Naive thymus-derived CD4-positive, alpha-beta T cell (primary cell): ENCODE measurements around the gene CNTN1. TPM values are rescaled to one million over a fixed set of nuclear protein-coding genes. Genes with fewer than 3 reads are reported as not detected.
"Not testable (repeated sequence)": the region's sequence is repeated elsewhere in the genome, so short reads cannot be mapped to it uniquely, and the experiment has no call there.

ENCODE experiments used
- ATAC-seq: fragments of 150-1000 bp; cut with Tn5 transposase; 2 replicates; pipeline ENCODE4 v1.10.0; 2021; ENCODE audit warnings: mild to moderate bottlenecking, moderate library complexity
- CTCF ChIA-PET: fragments of 350-600 bp; sonication (Branson Sonifier 250); formaldehyde crosslinking; loops from one replicate; lab custom pipeline; 2021; ENCODE audit warnings: antibody characterized with exemption; lab: Charles Lee
- POLR2A ChIA-PET: fragments of 350-600 bp; sonication (Branson Sonifier 250); formaldehyde crosslinking; loops from one replicate; lab custom pipeline; 2021; ENCODE audit warnings: antibody characterized with exemption, inconsistent platforms; lab: Charles Lee
- DNase-seq, 9 donors: peaks; one replicate each; pipeline versions ENCODE4 v3.0.0 to v3.0.0-alpha.2; 2020 to 2022; ENCODE audit warnings: mixed read lengths in 1 of 9
- H3K27ac ChIP-seq: one replicate; pipeline ENCODE4 v1.7.0; 2013; ENCODE audit warnings: mild to moderate bottlenecking, low read depth, low read length, moderate library complexity
- H3K27me3 ChIP-seq, 2 donors: one replicate each; pipeline ENCODE4 v1.7.0; 2013; ENCODE audit warnings: low read length in 2 of 2, mild to moderate bottlenecking in 2 of 2, moderate library complexity in 2 of 2; ENCODE audit not compliant: control insufficient read depth in 2 of 2, insufficient read depth in 2 of 2
- H3K36me3 ChIP-seq, 3 experiments: 1 replicate in 2 of 3; 2 replicates in 1 of 3; pipeline ENCODE4 v1.7.0; 2013; ENCODE audit warnings: low read length in 3 of 3, mild to moderate bottlenecking in 3 of 3, moderate library complexity in 1 of 3; ENCODE audit not compliant: insufficient read depth in 3 of 3, control insufficient read depth in 2 of 3
- H3K4me1 ChIP-seq, 2 donors: one replicate each; pipeline ENCODE4 v1.7.0; 2013; ENCODE audit warnings: low read length in 2 of 2, mild to moderate bottlenecking in 2 of 2, moderate library complexity in 1 of 2; ENCODE audit not compliant: control insufficient read depth in 2 of 2, insufficient read depth in 2 of 2
- H3K4me3 ChIP-seq: 2 replicates; pipeline ENCODE4 v1.7.0; 2013; ENCODE audit warnings: mild to moderate bottlenecking, low read length
- H3K9me3 ChIP-seq, 3 experiments: 1 replicate in 2 of 3; 2 replicates in 1 of 3; pipeline ENCODE4 v1.7.0; 2013; ENCODE audit warnings: low read length in 3 of 3; ENCODE audit not compliant: control insufficient read depth in 2 of 3
- H3K27ac Mint-ChIP-seq, 9 donors: one replicate each; pipeline ENCODE4 v1.8.0; 2020 to 2022; ENCODE audit warnings: mixed read lengths in 9 of 9, mild to moderate bottlenecking in 8 of 9, moderate library complexity in 5 of 9, inconsistent platforms in 2 of 9
- H3K27me3 Mint-ChIP-seq, 5 donors: one replicate each; pipeline ENCODE4 v1.8.0; 2021 to 2022; ENCODE audit warnings: mixed read lengths in 5 of 5, mild to moderate bottlenecking in 1 of 5
- H3K36me3 Mint-ChIP-seq, 5 donors: one replicate each; pipeline ENCODE4 v1.8.0; 2020 to 2022; ENCODE audit warnings: mixed read lengths in 5 of 5, mild to moderate bottlenecking in 3 of 5, inconsistent platforms in 1 of 5
- H3K4me1 Mint-ChIP-seq, 7 donors: one replicate each; pipeline ENCODE4 v1.8.0; 2020 to 2022; ENCODE audit warnings: mixed read lengths in 7 of 7, mild to moderate bottlenecking in 3 of 7, inconsistent platforms in 1 of 7
- H3K4me3 Mint-ChIP-seq, 10 donors: one replicate each; pipeline ENCODE4 v1.8.0; 2020 to 2022; ENCODE audit warnings: mild to moderate bottlenecking in 10 of 10, mixed read lengths in 10 of 10, moderate library complexity in 6 of 10, inconsistent platforms in 2 of 10
- H3K9me3 Mint-ChIP-seq, 11 donors: one replicate each; pipeline ENCODE4 v1.8.0; 2020 to 2022; ENCODE audit warnings: mixed read lengths in 11 of 11, mild to moderate bottlenecking in 4 of 11, inconsistent platforms in 1 of 11, moderate library complexity in 1 of 11
- intact Hi-C, 2 donors: fragments of 100-400 bp; cut with micrococcal nuclease; formaldehyde crosslinking; loops; one replicate each; pipeline ENCODE4 v1.15.1; 2023
- polyA plus RNA-seq, 2 donors: library from polyadenylated mRNA; unstranded; fragments of 300-500 nt; fragmentation: Illumina TruSeq; gene quantifications; one replicate each; pipeline ENCODE4 v1.2.3, GENCODE V29; 2021
- total RNA-seq, 6 experiments: library from RNA in 5 of 6; stranded (reverse) in 5 of 6; gene quantifications; 1 replicate in 5 of 6; 2 replicates in 1 of 6; pipeline ENCODE4 v1.2.3 and lab custom pipeline; 2021 to 2026

Gene CNTN1
- total and polyA plus RNA-seq, 7 experiments from 2014 or later = not detected

DNA sequence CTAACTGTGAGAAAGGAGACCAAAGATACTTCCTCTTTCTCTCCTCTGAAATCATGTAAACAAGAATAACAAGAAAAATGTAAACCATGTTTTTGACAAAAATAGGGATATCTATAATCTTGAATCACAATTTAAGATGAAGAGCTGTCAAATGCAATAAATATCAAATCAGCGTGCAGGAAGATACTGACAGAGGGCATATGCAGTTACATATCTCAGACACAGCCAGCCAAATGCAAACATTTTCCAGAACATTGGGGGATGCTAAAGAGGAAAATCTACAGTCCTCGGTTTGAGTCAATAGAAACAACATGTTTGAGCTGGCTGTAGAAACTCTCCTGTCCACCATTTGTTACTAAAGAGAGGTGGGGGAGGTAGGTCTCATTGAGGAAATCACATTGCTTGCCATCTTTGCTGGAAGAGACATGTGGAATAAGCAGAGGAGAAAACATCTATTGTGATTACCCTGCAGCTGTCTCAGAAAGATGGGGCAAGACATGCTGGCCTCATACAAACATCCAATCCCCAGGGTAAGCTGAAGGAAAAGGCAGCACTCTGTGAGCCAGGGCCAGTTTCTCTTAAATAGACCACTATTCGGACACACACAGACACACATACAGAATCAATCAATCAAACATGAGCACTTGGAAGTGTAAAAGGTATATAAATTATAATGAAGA, 43.5 kb downstream of the CNTN1 start:
- Histone ChIP-seq H3K27ac (no peak overlapping the region), H3K4me1 (no peaks in the 10 kb centered on the region), H3K4me3 (no peak overlapping the region), H3K9me3 (no peaks in the 10 kb centered on the region), H3K27me3 (no peaks in the 10 kb centered on the region), H3K36me3 (no peaks in the 10 kb centered on the region)
- intact Hi-C loops = no loop called here
- POLR2A ChIA-PET = no interaction called here
- peaks cover 0 to 6% (median 0%) of the 10 kb centered on the region in 11 donors for H3K9me3 Mint-ChIP-seq
- ATAC-seq = no peak
- no peak for DNase-seq
- no peaks in the 10 kb centered on the region for H3K4me1 Mint-ChIP-seq
- no peaks in the 10 kb centered on the region for H3K36me3 Mint-ChIP-seq
- no peaks in the 10 kb centered on the region for H3K27me3 Mint-ChIP-seq
- H3K27ac Mint-ChIP-seq = no peak overlapping the region
- CTCF ChIA-PET = no interaction called here
- no peak overlapping the region for H3K4me3 Mint-ChIP-seq

DNA sequence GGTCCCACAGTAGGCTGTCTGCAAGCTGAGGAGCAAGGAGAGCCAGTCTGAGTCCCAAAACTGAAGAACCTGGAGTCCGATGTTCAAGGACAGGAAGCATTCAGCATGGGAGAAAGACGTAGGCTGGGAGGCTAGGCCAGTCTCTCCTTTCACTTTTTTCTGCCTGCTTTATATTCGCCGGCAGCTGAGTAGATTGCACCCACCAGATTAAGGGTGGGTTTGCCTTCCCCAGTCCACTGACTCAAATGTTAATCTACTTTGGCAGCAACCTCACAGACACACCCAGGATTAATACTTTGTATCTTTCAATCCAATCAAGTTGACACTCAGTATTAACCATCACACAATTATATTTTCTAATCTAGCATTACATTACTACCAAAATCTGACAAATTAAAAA, 45.2 kb downstream of the CNTN1 start:
- H3K4me3 Mint-ChIP-seq, H3K36me3 Mint-ChIP-seq, H3K9me3 ChIP-seq, H3K27ac ChIP-seq, intact Hi-C loops, H3K27ac Mint-ChIP-seq, H3K4me3 ChIP-seq, POLR2A ChIA-PET, H3K4me1 Mint-ChIP-seq, CTCF ChIA-PET, ATAC-seq, DNase-seq, H3K9me3 Mint-ChIP-seq, H3K36me3 ChIP-seq, H3K27me3 ChIP-seq, H3K27me3 Mint-ChIP-seq, H3K4me1 ChIP-seq: not testable (repeated sequence)

DNA sequence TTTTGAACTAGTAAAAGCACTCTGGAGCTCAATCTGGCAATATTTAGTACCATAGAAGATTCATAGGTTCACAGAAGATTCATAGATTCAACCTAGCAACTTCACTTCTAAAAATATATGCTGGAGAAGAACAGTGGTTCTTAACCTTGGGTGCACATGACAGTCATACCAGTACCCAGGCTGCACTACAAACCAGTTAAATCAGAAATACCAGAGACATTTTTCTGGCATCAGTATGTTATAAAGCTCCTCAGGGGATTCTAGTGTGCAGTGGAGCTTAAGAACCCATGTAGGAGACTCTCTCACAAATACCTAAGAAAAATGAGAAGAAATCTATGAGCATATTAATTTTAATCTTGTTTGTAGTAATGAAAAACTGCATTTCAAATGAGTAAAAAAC, 46.6 kb downstream of the CNTN1 start:
- H3K27me3 Mint-ChIP-seq = no peaks in the 10 kb centered on the region
- Histone ChIP-seq H3K36me3 (no peaks in the 10 kb centered on the region), H3K4me3 (no peak overlapping the region), H3K27me3 (no peaks in the 10 kb centered on the region), H3K4me1 (no peaks in the 10 kb centered on the region), H3K27ac (no peak overlapping the region), H3K9me3 (no peaks in the 10 kb centered on the region)
- H3K27ac Mint-ChIP-seq = no peak overlapping the region
- peaks cover 0 to 13% (median 4%) of the 10 kb centered on the region in 11 donors for H3K9me3 Mint-ChIP-seq
- H3K36me3 Mint-ChIP-seq = no peaks in the 10 kb centered on the region
- POLR2A ChIA-PET = no interaction called here
- CTCF ChIA-PET = no interaction called here
- H3K4me1 Mint-ChIP-seq = no peaks in the 10 kb centered on the region
- ATAC-seq = no peak
- DNase-seq = no peak
- intact Hi-C loops = no loop called here
- H3K4me3 Mint-ChIP-seq = no peak overlapping the region

DNA sequence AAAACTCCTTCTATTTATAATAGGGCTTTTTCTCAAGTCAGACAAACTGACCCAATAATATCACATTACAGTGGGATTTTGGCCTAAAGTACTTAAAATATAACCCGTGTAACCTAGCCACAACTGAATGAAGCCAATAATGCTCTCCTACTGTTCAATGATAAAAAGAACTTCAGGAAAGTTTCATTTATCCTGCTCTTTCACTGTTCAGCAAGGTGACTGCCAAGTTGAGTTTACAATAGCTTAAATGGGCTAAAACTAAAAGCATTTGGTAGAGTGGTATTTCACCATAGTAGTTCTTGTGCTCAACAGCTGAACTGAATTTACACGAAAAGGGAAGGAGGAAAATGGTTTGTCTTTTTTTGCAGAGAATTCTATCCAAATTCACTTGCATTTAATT, 49.8 kb downstream of the CNTN1 start:
- CTCF ChIA-PET = no interaction called here
- Histone ChIP-seq H3K4me3 (no peak overlapping the region), H3K27me3 (no peaks in the 10 kb centered on the region), H3K36me3 (no peaks in the 10 kb centered on the region), H3K27ac (no peak overlapping the region), H3K9me3 (no peaks in the 10 kb centered on the region), H3K4me1 (no peaks in the 10 kb centered on the region)
- intact Hi-C loops = no loop called here
- Mint-ChIP-seq H3K9me3 (peaks cover 0 to 17% (median 2%) of the 10 kb centered on the region in 11 donors), H3K36me3 (no peaks in the 10 kb centered on the region), H3K4me1 (no peaks in the 10 kb centered on the region), H3K27ac (no peak overlapping the region), H3K4me3 (no peak overlapping the region), H3K27me3 (no peaks in the 10 kb centered on the region)
- ATAC-seq (no peak), DNase-seq (no peak)
- POLR2A ChIA-PET = no interaction called here

DNA sequence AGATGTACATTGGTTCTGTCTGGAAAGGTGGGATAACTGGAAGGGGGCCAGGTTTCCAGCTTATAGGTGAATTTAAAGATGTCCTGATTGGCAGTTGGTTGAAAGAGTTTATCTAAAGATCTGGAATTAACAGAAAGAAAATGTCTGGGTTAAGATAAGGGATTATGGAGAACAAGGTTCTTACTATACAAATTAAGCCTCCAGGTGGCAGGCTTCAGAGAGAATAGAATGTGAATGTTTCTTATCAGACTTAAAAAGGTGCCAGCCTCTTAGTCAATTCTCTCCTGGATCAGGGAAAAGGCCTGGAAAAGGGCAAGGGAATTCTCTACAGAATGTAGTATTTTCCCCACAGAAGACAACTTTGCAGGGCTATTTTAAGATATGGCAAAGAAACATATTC, 53.1 kb downstream of the CNTN1 start:
- Mint-ChIP-seq H3K9me3 (peaks cover 0 to 23% (median 4%) of the 10 kb centered on the region in 11 donors), H3K4me1 (no peaks in the 10 kb centered on the region), H3K36me3 (no peaks in the 10 kb centered on the region), H3K4me3 (no peak overlapping the region), H3K27me3 (no peaks in the 10 kb centered on the region), H3K27ac (no peak overlapping the region)
- intact Hi-C loops = no loop called here
- DNase-seq = no peak
- Histone ChIP-seq H3K27ac (no peak overlapping the region), H3K4me3 (no peak overlapping the region), H3K36me3 (no peaks in the 10 kb centered on the region), H3K9me3 (no peaks in the 10 kb centered on the region), H3K27me3 (no peaks in the 10 kb centered on the region), H3K4me1 (no peaks in the 10 kb centered on the region)
- ChIA-PET POLR2A (no interaction called here), CTCF (no interaction called here)
- no peak for ATAC-seq

DNA sequence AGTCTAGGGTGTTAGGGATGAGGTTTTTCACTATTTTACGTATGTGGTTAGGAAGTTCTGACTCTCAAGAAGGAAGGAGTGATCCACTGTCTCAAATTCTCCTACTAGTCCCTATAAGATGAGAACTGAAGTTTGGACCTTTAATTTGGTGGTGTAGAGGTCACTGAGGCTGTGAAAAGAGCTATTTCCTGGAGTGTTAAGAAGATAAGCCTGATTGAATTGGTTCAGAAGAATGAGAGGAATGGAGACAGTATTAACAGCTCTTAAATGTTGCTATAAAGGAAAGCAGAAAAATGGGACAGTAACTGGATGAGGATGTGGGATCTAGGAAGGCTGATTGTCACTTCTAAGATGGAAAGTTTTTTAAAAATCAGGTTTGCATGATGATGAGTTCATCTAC, 57.6 kb downstream of the CNTN1 start:
- POLR2A ChIA-PET = no interaction called here
- H3K27me3 Mint-ChIP-seq = no peaks in the 10 kb centered on the region

DNA sequence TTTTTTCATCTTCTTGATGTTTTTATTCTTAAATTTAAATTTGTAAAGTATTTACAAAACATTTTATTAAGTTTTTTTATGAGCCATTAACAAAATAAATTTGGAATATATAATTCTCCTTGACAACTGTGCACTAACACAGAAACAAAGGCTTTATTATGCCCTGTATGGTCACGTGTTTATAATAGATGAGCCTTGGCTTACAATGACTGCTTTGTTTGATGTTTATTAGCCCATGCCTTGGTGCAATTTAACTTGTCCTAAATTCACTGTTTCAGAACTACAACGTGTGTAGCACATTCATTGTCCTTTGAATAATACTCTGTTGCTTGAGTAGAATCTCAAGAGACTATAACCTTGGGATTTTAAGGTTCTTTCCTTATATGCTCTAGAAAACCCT, 59.8 kb downstream of the CNTN1 start:
- no peak overlapping the region for H3K4me3 Mint-ChIP-seq
- no peaks in the 10 kb centered on the region for H3K36me3 Mint-ChIP-seq

More for the DNA sequence above, 57.6 kb downstream of the CNTN1 start:
- no peaks in the 10 kb centered on the region for H3K9me3 ChIP-seq
- H3K36me3 Mint-ChIP-seq = no peaks in the 10 kb centered on the region
- no peak for ATAC-seq
- DNase-seq = no peak
- H3K36me3 ChIP-seq = no peaks in the 10 kb centered on the region
- no peaks in the 10 kb centered on the region for H3K4me1 ChIP-seq
- H3K27me3 ChIP-seq = no peaks in the 10 kb centered on the region
- intact Hi-C loops = no loop called here
- H3K27ac Mint-ChIP-seq = peak overlapping the region in 1 of 9 donors; percentile 15
- CTCF ChIA-PET = no interaction called here
- no peak overlapping the region for H3K4me3 Mint-ChIP-seq
- H3K4me3 ChIP-seq = no peak overlapping the region
- no peak overlapping the region for H3K27ac ChIP-seq
- H3K9me3 Mint-ChIP-seq = peaks cover 0 to 14% (median 2%) of the 10 kb centered on the region in 11 donors
- no peaks in the 10 kb centered on the region for H3K4me1 Mint-ChIP-seq

More for the DNA sequence above, 59.8 kb downstream of the CNTN1 start:
- ChIA-PET POLR2A (no interaction called here), CTCF (no interaction called here)
- ATAC-seq (no peak), DNase-seq (no peak)
- Histone ChIP-seq H3K9me3 (no peaks in the 10 kb centered on the region), H3K36me3 (no peaks in the 10 kb centered on the region), H3K27me3 (no peaks in the 10 kb centered on the region), H3K4me3 (no peak overlapping the region), H3K4me1 (no peaks in the 10 kb centered on the region), H3K27ac (no peak overlapping the region)
- Mint-ChIP-seq H3K27me3 (no peaks in the 10 kb centered on the region), H3K9me3 (peaks cover 0 to 17% (median 0%) of the 10 kb centered on the region in 11 donors), H3K27ac (no peak overlapping the region), H3K4me1 (no peaks in the 10 kb centered on the region)
- intact Hi-C loops = no loop called here
